HCT116 (cell line): ENCODE measurements around the gene ZNF800.

ENCODE experiments used
- EZH2 ChIP-seq: fragments of 200-600 bp; sonication (generic); IDR thresholded peaks from 2 replicates; pipeline ENCODE4 v1.6.1; 2017; ENCODE audit warnings: antibody characterized with exemption, mixed run types
- EZH2phosphoT487 ChIP-seq: fragments of 200-600 bp; IDR thresholded peaks from 2 replicates; pipeline ENCODE4 v1.6.1; 2018; ENCODE audit warnings: antibody characterized with exemption, borderline replicate concordance
- JUND ChIP-seq: IDR thresholded peaks from 2 replicates; pipeline ENCODE4 v1.6.1; 2012
- POLR2A ChIP-seq: IDR thresholded peaks from 2 replicates; pipeline ENCODE4 v1.7.0; 2011; ENCODE audit warnings: borderline replicate concordance; ENCODE audit not compliant: insufficient read depth, insufficient read length; ENCODE audit errors: extremely low read depth
- POLR2AphosphoS5 ChIP-seq: IDR thresholded peaks from 2 replicates; pipeline ENCODE4 v1.6.1; 2011; ENCODE audit warnings: mild to moderate bottlenecking, low read depth, low read length, moderate library complexity
- RAD21 ChIP-seq: IDR thresholded peaks from 2 replicates; pipeline ENCODE4 v1.6.1; 2012; ENCODE audit warnings: low read depth, mild to moderate bottlenecking
- SRF ChIP-seq: IDR thresholded peaks from 2 replicates; pipeline ENCODE4 v1.6.1; 2012; ENCODE audit warnings: low read depth
- ZNF274 ChIP-seq: fragments of 200-500 bp; sonication (Bioruptor generic); IDR thresholded peaks from 2 replicates; pipeline ENCODE4 v1.6.1; 2014; ENCODE audit warnings: mild to moderate bottlenecking, low read depth, low read length, inconsistent platforms
- TF ChIP-seq, protein P1 (sequence below), 3 experiments: fragments of 200-600 bp in 1 of 3; sonication (generic) in 1 of 3; IDR thresholded peaks in 2 of 3; conservative IDR thresholded peaks in 1 of 3; 2 replicates each; pipeline ENCODE4 v1.5.1; 2012 to 2017; ENCODE audit warnings: low read depth in 2 of 3, low read length in 2 of 3, antibody characterized with exemption in 1 of 3, borderline replicate concordance in 1 of 3, control low read depth in 1 of 3, mild to moderate bottlenecking in 1 of 3, mixed read lengths in 1 of 3, mixed run types in 1 of 3, moderate library complexity in 1 of 3; ENCODE audit not compliant: insufficient read depth in 1 of 3
- TF ChIP-seq, protein P2 (sequence below): IDR thresholded peaks from 2 replicates; pipeline ENCODE4 v1.6.1; 2012
- TF ChIP-seq, protein P3 (sequence below): IDR thresholded peaks from 2 replicates; pipeline ENCODE4 v1.6.1; 2012; ENCODE audit warnings: low read depth

DNA sequence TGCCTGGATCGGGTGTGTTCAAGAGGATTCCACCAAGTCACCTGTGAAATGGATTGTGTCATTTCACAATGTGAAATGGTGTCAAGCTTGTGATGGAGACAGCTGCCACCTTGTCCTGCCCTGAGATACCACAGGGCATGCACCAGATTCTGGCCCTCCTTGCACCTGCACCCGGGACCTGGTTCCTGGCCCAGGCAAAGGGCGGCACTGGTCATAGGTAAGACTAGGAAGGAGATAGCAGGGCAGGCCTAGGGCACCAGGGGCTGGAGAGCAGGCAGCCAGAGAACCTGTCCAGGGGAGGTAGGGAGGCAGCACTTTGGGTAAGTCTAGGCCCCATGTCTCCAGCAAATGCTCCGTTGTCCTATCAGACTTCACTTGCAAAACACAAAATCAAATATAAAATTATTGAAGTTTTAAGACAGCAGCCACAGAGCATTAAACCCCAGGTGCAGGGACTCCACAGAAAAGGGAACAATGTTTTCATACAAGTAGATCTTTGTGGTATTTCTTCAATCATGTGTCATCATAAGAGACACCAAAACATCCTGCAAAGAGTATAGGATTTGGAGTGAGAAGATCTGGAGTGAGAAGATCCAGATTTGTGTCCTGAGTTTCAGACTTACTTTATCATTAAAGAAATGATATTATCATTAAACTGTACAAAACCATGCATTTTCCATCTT lies 22.7 kb upstream of the ZNF800 start:
- TF ChIP-seq, protein P1, sequence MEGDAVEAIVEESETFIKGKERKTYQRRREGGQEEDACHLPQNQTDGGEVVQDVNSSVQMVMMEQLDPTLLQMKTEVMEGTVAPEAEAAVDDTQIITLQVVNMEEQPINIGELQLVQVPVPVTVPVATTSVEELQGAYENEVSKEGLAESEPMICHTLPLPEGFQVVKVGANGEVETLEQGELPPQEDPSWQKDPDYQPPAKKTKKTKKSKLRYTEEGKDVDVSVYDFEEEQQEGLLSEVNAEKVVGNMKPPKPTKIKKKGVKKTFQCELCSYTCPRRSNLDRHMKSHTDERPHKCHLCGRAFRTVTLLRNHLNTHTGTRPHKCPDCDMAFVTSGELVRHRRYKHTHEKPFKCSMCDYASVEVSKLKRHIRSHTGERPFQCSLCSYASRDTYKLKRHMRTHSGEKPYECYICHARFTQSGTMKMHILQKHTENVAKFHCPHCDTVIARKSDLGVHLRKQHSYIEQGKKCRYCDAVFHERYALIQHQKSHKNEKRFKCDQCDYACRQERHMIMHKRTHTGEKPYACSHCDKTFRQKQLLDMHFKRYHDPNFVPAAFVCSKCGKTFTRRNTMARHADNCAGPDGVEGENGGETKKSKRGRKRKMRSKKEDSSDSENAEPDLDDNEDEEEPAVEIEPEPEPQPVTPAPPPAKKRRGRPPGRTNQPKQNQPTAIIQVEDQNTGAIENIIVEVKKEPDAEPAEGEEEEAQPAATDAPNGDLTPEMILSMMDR (IDR thresholded peaks at IDR 0.05 in 2 of 3, conservative IDR thresholded peaks at IDR 0.05 in 1 of 3; ENCODE audit: borderline replicate concordance in 1 of 3, insufficient read depth in 1 of 3, low read depth in 2 of 3, low read length in 2 of 3) = no peak
- TF ChIP-seq ZNF274 = no peak
- TF ChIP-seq POLR2A = no peak
- TF ChIP-seq EZH2 = no peak
- TF ChIP-seq, protein P2, sequence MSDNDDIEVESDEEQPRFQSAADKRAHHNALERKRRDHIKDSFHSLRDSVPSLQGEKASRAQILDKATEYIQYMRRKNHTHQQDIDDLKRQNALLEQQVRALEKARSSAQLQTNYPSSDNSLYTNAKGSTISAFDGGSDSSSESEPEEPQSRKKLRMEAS = no peak
- TF ChIP-seq JUND = no peak
- TF ChIP-seq SRF = no peak
- no peak for TF ChIP-seq RAD21
- TF ChIP-seq, protein P3, sequence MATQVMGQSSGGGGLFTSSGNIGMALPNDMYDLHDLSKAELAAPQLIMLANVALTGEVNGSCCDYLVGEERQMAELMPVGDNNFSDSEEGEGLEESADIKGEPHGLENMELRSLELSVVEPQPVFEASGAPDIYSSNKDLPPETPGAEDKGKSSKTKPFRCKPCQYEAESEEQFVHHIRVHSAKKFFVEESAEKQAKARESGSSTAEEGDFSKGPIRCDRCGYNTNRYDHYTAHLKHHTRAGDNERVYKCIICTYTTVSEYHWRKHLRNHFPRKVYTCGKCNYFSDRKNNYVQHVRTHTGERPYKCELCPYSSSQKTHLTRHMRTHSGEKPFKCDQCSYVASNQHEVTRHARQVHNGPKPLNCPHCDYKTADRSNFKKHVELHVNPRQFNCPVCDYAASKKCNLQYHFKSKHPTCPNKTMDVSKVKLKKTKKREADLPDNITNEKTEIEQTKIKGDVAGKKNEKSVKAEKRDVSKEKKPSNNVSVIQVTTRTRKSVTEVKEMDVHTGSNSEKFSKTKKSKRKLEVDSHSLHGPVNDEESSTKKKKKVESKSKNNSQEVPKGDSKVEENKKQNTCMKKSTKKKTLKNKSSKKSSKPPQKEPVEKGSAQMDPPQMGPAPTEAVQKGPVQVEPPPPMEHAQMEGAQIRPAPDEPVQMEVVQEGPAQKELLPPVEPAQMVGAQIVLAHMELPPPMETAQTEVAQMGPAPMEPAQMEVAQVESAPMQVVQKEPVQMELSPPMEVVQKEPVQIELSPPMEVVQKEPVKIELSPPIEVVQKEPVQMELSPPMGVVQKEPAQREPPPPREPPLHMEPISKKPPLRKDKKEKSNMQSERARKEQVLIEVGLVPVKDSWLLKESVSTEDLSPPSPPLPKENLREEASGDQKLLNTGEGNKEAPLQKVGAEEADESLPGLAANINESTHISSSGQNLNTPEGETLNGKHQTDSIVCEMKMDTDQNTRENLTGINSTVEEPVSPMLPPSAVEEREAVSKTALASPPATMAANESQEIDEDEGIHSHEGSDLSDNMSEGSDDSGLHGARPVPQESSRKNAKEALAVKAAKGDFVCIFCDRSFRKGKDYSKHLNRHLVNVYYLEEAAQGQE = no peak
- no peak for TF ChIP-seq POLR2AphosphoS5
- no peak for TF ChIP-seq EZH2phosphoT487
